Gastroesophageal sphincter (tissue), 4 donors: ENCODE data around the gene NAPSA. TPM values are rescaled to one million over a fixed set of nuclear protein-coding genes. Genes with fewer than 3 reads are reported as not detected.

Experiments used
- ATAC-seq: fragments of 150-250 bp; one replicate; pipeline ENCODE4 v1.9.1; 2016; ENCODE audit warnings: mild to moderate bottlenecking, moderate library complexity
- H3K27ac ChIP-seq, 4 donors: fragments of 200-600 bp; sonication (generic) in 3 of 4; 1 replicate in 3 of 4; 2 replicates in 1 of 4; pipeline ENCODE4 v1.5.1; 2016 to 2019
- H3K27me3 ChIP-seq: fragments of 200-600 bp; sonication (generic); one replicate; pipeline ENCODE4 v1.5.1; 2019
- H3K36me3 ChIP-seq, 2 donors: fragments of 200-600 bp; sonication (generic); one replicate each; pipeline ENCODE4 v1.5.1; 2019; ENCODE audit warnings: control low read depth in 1 of 2
- H3K4me1 ChIP-seq, 3 donors: fragments of 200-600 bp; sonication (generic); 1 replicate in 2 of 3; 2 replicates in 1 of 3; pipeline ENCODE4 v1.5.1; 2016 to 2019; ENCODE audit warnings: control low read depth in 2 of 3
- H3K4me3 ChIP-seq, 2 donors: fragments of 200-600 bp; sonication (generic); one replicate each; pipeline ENCODE4 v1.5.1; 2019; ENCODE audit warnings: mild to moderate bottlenecking in 1 of 2, moderate library complexity in 1 of 2
- H3K9me3 ChIP-seq, 3 donors: fragments of 200-600 bp; sonication (generic); one replicate each; pipeline ENCODE4 v1.5.1; 2017 to 2019; ENCODE audit warnings: control low read depth in 2 of 3
- CTCF ChIP-seq, 4 experiments: fragments of 200-600 bp in 2 of 4; fragments of 450-650 bp in 2 of 4; sonication (generic) in 1 of 4; IDR thresholded peaks; one replicate each; pipeline ENCODE4 v1.5.1; 2017 to 2019; ENCODE audit warnings: antibody characterized with exemption in 4 of 4, mild to moderate bottlenecking in 2 of 4, moderate library complexity in 2 of 4
- EP300 ChIP-seq: sonication (generic); formaldehyde crosslinking; IDR thresholded peaks from one replicate; pipeline ENCODE4 v1.6.1; 2017; ENCODE audit warnings: antibody characterized with exemption, mild to moderate bottlenecking
- POLR2A ChIP-seq, 2 donors: fragments of 450-650 bp; IDR thresholded peaks; one replicate each; pipeline ENCODE4 v1.6.1; 2017; ENCODE audit warnings: antibody characterized with exemption in 2 of 2, mild to moderate bottlenecking in 2 of 2, moderate library complexity in 1 of 2
- POLR2AphosphoS5 ChIP-seq: sonication (generic); formaldehyde crosslinking; IDR thresholded peaks from one replicate; pipeline ENCODE4 v1.6.1; 2017; ENCODE audit warnings: antibody characterized with exemption
- WGBS, 2 donors: methylation state at CpG; one replicate each; pipeline ENCODE4 v1.1.5; 2018; ENCODE audit warnings: low coverage in 1 of 2; 5-methylcytosine and 5-hydroxymethylcytosine counted together
- total RNA-seq, 4 donors: library from RNA; depleted of rRNA; stranded (reverse); fragments of >200 nt; gene quantifications; one replicate each; pipeline ENCODE4 v1.1.0, GENCODE V29; 2016

The NAPSA gene
- total RNA-seq, 4 donors from 2014 or later: 1.0 TPM; not detected in 3

GRCh38 chr19:50321831-50322230 lies 43.6 kb downstream of the NAPSA start:
- no peak overlapping the region for H3K4me3 ChIP-seq
- H3K36me3 ChIP-seq: no peaks in the 10 kb centered on the region
- no peaks in the 10 kb centered on the region for H3K9me3 ChIP-seq
- WGBS, 2 donors: 69 to 70% methylated on average over 2 to 3 of the region's 4 CpGs
- no peak overlapping the region for H3K27ac ChIP-seq
- peaks cover 74% of the 10 kb centered on the region for H3K27me3 ChIP-seq
- peaks cover 0 to 16% (median 9%) of the 10 kb centered on the region in 3 donors for H3K4me1 ChIP-seq
- TF ChIP-seq POLR2A (IDR thresholded peaks at IDR 0.05) (no peak), POLR2AphosphoS5 (no peak), EP300 (no peak), CTCF (IDR thresholded peaks at IDR 0.05) (no peak)
- no peak for ATAC-seq

GRCh38 chr19:50320596-50320995 lies 44.8 kb downstream of the NAPSA start:
- peaks cover 74% of the 10 kb centered on the region for H3K27me3 ChIP-seq
- no peak overlapping the region for H3K4me3 ChIP-seq
- H3K4me1 ChIP-seq: peaks cover 0 to 4% (median 0%) of the 10 kb centered on the region in 3 donors
- no peaks in the 10 kb centered on the region for H3K9me3 ChIP-seq
- 81 to 91% methylated on average over 16 to 18 of the region's 20 CpGs for WGBS, 2 donors
- H3K36me3 ChIP-seq: no peaks in the 10 kb centered on the region
- ATAC-seq: no peak
- H3K27ac ChIP-seq: no peak overlapping the region
- TF ChIP-seq CTCF (IDR thresholded peaks at IDR 0.05) (no peak), POLR2A (IDR thresholded peaks at IDR 0.05) (no peak), POLR2AphosphoS5 (no peak), EP300 (no peak)

DNA sequence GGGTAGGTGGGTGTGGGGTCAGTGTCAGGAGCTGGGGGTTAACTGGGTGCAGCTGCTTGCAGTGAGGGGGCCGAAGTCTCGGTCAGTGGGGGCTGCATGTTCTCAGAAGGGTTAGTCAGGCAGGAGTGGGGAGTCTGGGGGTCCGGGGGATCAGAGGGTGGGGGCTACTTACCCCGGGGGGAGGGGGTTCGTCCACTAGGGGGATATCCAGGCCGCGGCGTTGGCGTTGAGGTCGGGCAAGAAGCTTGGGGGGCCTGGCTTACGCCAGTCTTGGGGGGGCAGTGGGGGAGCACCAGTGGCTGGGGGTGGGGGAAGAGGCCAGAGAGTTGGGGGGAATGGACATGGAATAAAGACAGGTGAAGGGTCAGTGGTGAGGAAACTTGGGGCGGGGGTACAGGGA lies 45.4 kb downstream of the NAPSA start:
- H3K27me3 ChIP-seq: peaks cover 78% of the 10 kb centered on the region
- H3K4me3 ChIP-seq: no peak overlapping the region
- H3K27ac ChIP-seq: no peak overlapping the region
- TF ChIP-seq CTCF (IDR thresholded peaks at IDR 0.05) (no peak), POLR2A (IDR thresholded peaks at IDR 0.05) (no peak), POLR2AphosphoS5 (no peak), EP300 (no peak)
- WGBS, 2 donors: 50 to 67% methylated on average over 1 to 2 of the region's 12 CpGs
- ATAC-seq: no peak
- H3K36me3 ChIP-seq: no peaks in the 10 kb centered on the region
- no peaks in the 10 kb centered on the region for H3K9me3 ChIP-seq
- no peaks in the 10 kb centered on the region for H3K4me1 ChIP-seq

GRCh38 chr19:50319156-50319555 lies 46.3 kb downstream of the NAPSA start:
- ATAC-seq: no peak
- Histone ChIP-seq H3K4me3 (no peak overlapping the region), H3K9me3 (no peaks in the 10 kb centered on the region), H3K27me3 (peaks cover 87% of the 10 kb centered on the region), H3K27ac (no peak overlapping the region), H3K4me1 (no peaks in the 10 kb centered on the region), H3K36me3 (no peaks in the 10 kb centered on the region)
- TF ChIP-seq POLR2A (IDR thresholded peaks at IDR 0.05) (no peak), POLR2AphosphoS5 (no peak)
- WGBS, 2 donors: 66 to 73% methylated on average over 11 of the region's 11 CpGs

GRCh38 chr19:50318438-50318837 lies 47.0 kb downstream of the NAPSA start:
- TF ChIP-seq EP300 (no peak), POLR2AphosphoS5 (no peak), CTCF (IDR thresholded peaks at IDR 0.05) (no peak), POLR2A (IDR thresholded peaks at IDR 0.05) (no peak)
- ATAC-seq: no peak
- Histone ChIP-seq H3K36me3 (no peaks in the 10 kb centered on the region), H3K9me3 (no peaks in the 10 kb centered on the region), H3K27me3 (peaks cover 94% of the 10 kb centered on the region), H3K4me3 (no peak overlapping the region), H3K27ac (no peak overlapping the region), H3K4me1 (no peaks in the 10 kb centered on the region)
- WGBS, 2 donors: 80 to 86% methylated on average over 4 to 7 of the region's 8 CpGs
